HCT116 (cell line): Measurements from ENCODE around the gene IL17RE. TPM values are rescaled to one million over a fixed set of nuclear protein-coding genes. Genes with fewer than 3 reads are reported as not detected.

Source experiments
- ATAC-seq: fragments of 200-7000 bp; cut with Tn5 transposase; 2 replicates; pipeline ENCODE4 v1.9.1; 2020; ENCODE audit warnings: mild to moderate bottlenecking, moderate library complexity
- BruUV-seq: library from RNA; stranded (reverse); fragments of 400-500 nt; replicated peaks from 2 replicates; lab custom pipeline; 2021; lab: Mats Ljungman, UMichigan
- CTCF ChIA-PET: fragments of 300-600 bp; sonication (Branson Sonifier 250); formaldehyde crosslinking; loops from one replicate; lab custom pipeline; 2021; ENCODE audit warnings: antibody characterized with exemption; lab: Charles Lee
- POLR2A ChIA-PET: fragments of 300-600, 350-600 bp; sonication (Branson Sonifier 250); formaldehyde crosslinking; loops from one replicate; lab custom pipeline; 2021; ENCODE audit warnings: antibody characterized with exemption; lab: Charles Lee
- RAD21 ChIA-PET, 2 experiments: fragments of 300-600 bp; sonication (Branson Sonifier 250); formaldehyde crosslinking; loops; one replicate each; lab custom pipeline; 2023; ENCODE audit warnings: low total read pairs in 2 of 2; ENCODE audit not compliant: uncharacterized antibody in 2 of 2, unreplicated experiment in 2 of 2, low non-redundant PET in 1 of 2; lab: Charles Lee
- DNase-seq: peaks from one replicate; pipeline ENCODE4 v3.0.0-alpha.2; 2010; ENCODE audit warnings: low read depth, low spot score
- H2AFZ ChIP-seq: fragments of 200-600 bp; shearing (Covaris generic), sonication (generic); 2 replicates; pipeline ENCODE4 v1.6.1; 2017; ENCODE audit warnings: low read depth, mixed run types, mixed read lengths, antibody characterized with exemption, low read length; ENCODE audit not compliant: poor library complexity, severe bottlenecking
- H3K27ac ChIP-seq: 2 replicates; pipeline ENCODE4 v1.5.1; 2012; ENCODE audit warnings: low read depth, low read length
- H3K27me3 ChIP-seq: fragments of 200-600 bp; sonication (generic); 2 replicates; pipeline ENCODE4 v1.6.1; 2016; ENCODE audit warnings: mixed run types, low read length, mixed read lengths; ENCODE audit not compliant: insufficient read depth
- H3K36me3 ChIP-seq, 2 experiments: fragments of 200-500 bp in 1 of 2; fragments of 200-600 bp in 1 of 2; sonication (Bioruptor generic) in 1 of 2; sonication (generic) in 1 of 2; 2 replicates each; pipeline versions ENCODE4 v1.5.1 to v1.6.1; 2014 to 2016; ENCODE audit warnings: low read length in 2 of 2, inconsistent platforms in 1 of 2, mixed read lengths in 1 of 2, mixed run types in 1 of 2; ENCODE audit not compliant: insufficient read depth in 2 of 2, control insufficient read depth in 1 of 2
- H3K4me1 ChIP-seq, 2 experiments: fragments of 200-600 bp in 1 of 2; sonication (generic) in 1 of 2; 2 replicates each; pipeline versions ENCODE4 v1.5.1 to v1.6.1; 2012 to 2017; ENCODE audit warnings: low read length in 2 of 2, inconsistent platforms in 1 of 2, mild to moderate bottlenecking in 1 of 2, mixed read lengths in 1 of 2, mixed run types in 1 of 2, moderate library complexity in 1 of 2; ENCODE audit not compliant: insufficient read depth in 2 of 2, control insufficient read depth in 1 of 2
- H3K4me2 ChIP-seq: fragments of 200-600 bp; sonication (generic); 2 replicates; pipeline ENCODE4 v1.6.1; 2017; ENCODE audit warnings: mixed run types, low read length, mixed read lengths
- H3K4me3 ChIP-seq, 2 experiments: fragments of 200-600 bp in 1 of 2; sonication (generic) in 1 of 2; replicated peaks in 1 of 2; 2 replicates each; pipeline ENCODE4 v1.5.1; 2011 to 2016; ENCODE audit warnings: low read length in 2 of 2, control low read depth in 1 of 2, low read depth in 1 of 2, mild to moderate bottlenecking in 1 of 2, mixed read lengths in 1 of 2, mixed run types in 1 of 2
- H3K79me2 ChIP-seq: fragments of 200-600 bp; sonication (generic); 2 replicates; pipeline ENCODE4 v1.6.1; 2017; ENCODE audit warnings: mild to moderate bottlenecking, mixed run types, low read length, moderate library complexity, mixed read lengths; ENCODE audit not compliant: insufficient read depth
- H3K9ac ChIP-seq: fragments of 200-600 bp; sonication (generic); 2 replicates; pipeline ENCODE4 v1.6.1; 2016; ENCODE audit warnings: low read length, mixed read lengths
- H3K9me2 ChIP-seq: fragments of 200-600 bp; sonication (generic), shearing (Covaris generic); 2 replicates; pipeline ENCODE4 v1.6.1; 2017; ENCODE audit warnings: mixed run types, mild to moderate bottlenecking, moderate library complexity; ENCODE audit not compliant: insufficient read depth
- H3K9me3 ChIP-seq, 2 experiments: fragments of 200-500 bp in 1 of 2; fragments of 200-600 bp in 1 of 2; sonication (Bioruptor generic) in 1 of 2; sonication (generic) in 1 of 2; 2 replicates each; pipeline ENCODE4 v1.6.1; 2014 to 2017; ENCODE audit warnings: low read length in 2 of 2, mixed read lengths in 2 of 2, inconsistent platforms in 1 of 2, low read depth in 1 of 2, mild to moderate bottlenecking in 1 of 2, mixed run types in 1 of 2, moderate library complexity in 1 of 2; ENCODE audit not compliant: control insufficient read depth in 1 of 2, insufficient read depth in 1 of 2
- H4K20me1 ChIP-seq: fragments of 200-600 bp; sonication (generic), shearing (Covaris generic); 2 replicates; pipeline ENCODE4 v1.6.1; 2017; ENCODE audit warnings: mixed run types, mild to moderate bottlenecking, moderate library complexity; ENCODE audit not compliant: insufficient read depth
- CBX3 ChIP-seq: IDR thresholded peaks from 2 replicates; pipeline ENCODE4 v1.6.1; 2012; ENCODE audit warnings: low read depth
- CEBPB ChIP-seq: IDR thresholded peaks from 2 replicates; pipeline ENCODE4 v1.6.1; 2012; ENCODE audit warnings: low read depth
- EGR1 ChIP-seq: IDR thresholded peaks from 2 replicates; pipeline ENCODE4 v1.6.1; 2012; ENCODE audit warnings: low read depth
- ELF1 ChIP-seq: IDR thresholded peaks from 2 replicates; pipeline ENCODE4 v1.6.1; 2012; ENCODE audit warnings: low read depth, borderline replicate concordance
- EZH2 ChIP-seq: fragments of 200-600 bp; sonication (generic); IDR thresholded peaks from 2 replicates; pipeline ENCODE4 v1.6.1; 2017; ENCODE audit warnings: antibody characterized with exemption, mixed run types
- EZH2phosphoT487 ChIP-seq: fragments of 200-600 bp; IDR thresholded peaks from 2 replicates; pipeline ENCODE4 v1.6.1; 2018; ENCODE audit warnings: antibody characterized with exemption, borderline replicate concordance
- FOSL1 ChIP-seq: IDR thresholded peaks from 2 replicates; pipeline ENCODE4 v1.6.1; 2012; ENCODE audit warnings: low read depth
- JUND ChIP-seq: IDR thresholded peaks from 2 replicates; pipeline ENCODE4 v1.6.1; 2012
- POLR2A ChIP-seq: IDR thresholded peaks from 2 replicates; pipeline ENCODE4 v1.7.0; 2011; ENCODE audit warnings: borderline replicate concordance; ENCODE audit not compliant: insufficient read depth, insufficient read length; ENCODE audit errors: extremely low read depth
- POLR2AphosphoS5 ChIP-seq: IDR thresholded peaks from 2 replicates; pipeline ENCODE4 v1.6.1; 2011; ENCODE audit warnings: mild to moderate bottlenecking, low read depth, low read length, moderate library complexity
- SP1 ChIP-seq: IDR thresholded peaks from 2 replicates; pipeline ENCODE4 v1.6.1; 2012; ENCODE audit warnings: low read depth
- SRF ChIP-seq: IDR thresholded peaks from 2 replicates; pipeline ENCODE4 v1.6.1; 2012; ENCODE audit warnings: low read depth
- TCF7L2 ChIP-seq: IDR thresholded peaks from 2 replicates; pipeline ENCODE4 v1.7.0; 2011; ENCODE audit warnings: borderline replicate concordance, inconsistent platforms; ENCODE audit not compliant: insufficient read depth, insufficient read length; ENCODE audit errors: extremely low read depth
- YY1 ChIP-seq: IDR thresholded peaks from 2 replicates; pipeline ENCODE4 v1.6.1; 2011; ENCODE audit warnings: low read length, low read depth, moderate library complexity, mild to moderate bottlenecking; ENCODE audit not compliant: insufficient replicate concordance; ENCODE audit errors: extremely low read depth
- ZFX ChIP-seq: fragments of 450-650 bp; IDR thresholded peaks from 2 replicates; pipeline ENCODE4 v1.6.1; 2017
- ZNF274 ChIP-seq: fragments of 200-500 bp; sonication (Bioruptor generic); IDR thresholded peaks from 2 replicates; pipeline ENCODE4 v1.6.1; 2014; ENCODE audit warnings: mild to moderate bottlenecking, low read depth, low read length, inconsistent platforms
- intact Hi-C: fragments of 100-400 bp; cut with micrococcal nuclease; formaldehyde crosslinking; loops from 2 replicates; pipeline ENCODE4 v1.10.0; 2022
- total RNA-seq: library from RNA; stranded (reverse); gene quantifications from one replicate; pipeline ENCODE4 v1.2.1, GENCODE V29; 2021; ENCODE audit not compliant: unreplicated experiment
- TF ChIP-seq, protein P1 (sequence below): IDR thresholded peaks from 2 replicates; pipeline ENCODE4 v1.6.1; 2012
- TF ChIP-seq, protein P2 (sequence below): IDR thresholded peaks from 2 replicates; pipeline ENCODE4 v1.6.1; 2012
- TF ChIP-seq, protein P3 (sequence below): IDR thresholded peaks from 2 replicates; pipeline ENCODE4 v1.6.1; 2012; ENCODE audit warnings: low read depth
- TF ChIP-seq, protein P4 (sequence below), 3 experiments: fragments of 200-600 bp in 1 of 3; sonication (generic) in 1 of 3; IDR thresholded peaks in 2 of 3; conservative IDR thresholded peaks in 1 of 3; 2 replicates each; pipeline ENCODE4 v1.5.1; 2012 to 2017; ENCODE audit warnings: low read depth in 2 of 3, low read length in 2 of 3, antibody characterized with exemption in 1 of 3, borderline replicate concordance in 1 of 3, control low read depth in 1 of 3, mild to moderate bottlenecking in 1 of 3, mixed read lengths in 1 of 3, mixed run types in 1 of 3, moderate library complexity in 1 of 3; ENCODE audit not compliant: insufficient read depth in 1 of 3

Gene IL17RE
- total RNA-seq, 1 experiment from 2014 or later = 14.3 TPM

DNA sequence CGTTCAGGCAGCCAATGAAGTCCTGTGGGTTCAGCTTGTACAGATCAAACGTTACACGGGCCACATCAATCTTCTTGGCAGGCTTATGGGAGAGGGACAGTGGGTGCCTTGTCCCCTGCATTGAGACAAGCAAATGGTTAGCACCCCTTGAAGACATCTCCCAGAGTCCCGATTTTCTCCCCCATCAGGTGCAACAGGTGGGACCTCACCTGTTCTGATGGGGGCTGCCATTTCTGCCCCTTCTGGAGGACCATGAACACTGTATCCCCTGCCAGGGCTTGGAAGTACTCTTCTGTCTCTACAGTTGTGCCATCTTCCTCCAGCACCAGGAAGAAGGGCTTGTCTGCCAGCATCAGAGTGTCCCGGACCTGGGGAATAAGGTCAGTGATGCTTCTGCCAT is 32.7 kb upstream of the IL17RE start:
- RAD21 ChIA-PET = no interaction called here
- Histone ChIP-seq H3K36me3 (no peaks in the 10 kb centered on the region), H4K20me1 (no peaks in the 10 kb centered on the region), H3K4me1 (peaks cover 0 to 20% of the 10 kb centered on the region in 2 experiments; a peak in 2 of 4 replicates), H3K79me2 (no peaks in the 10 kb centered on the region), H3K9me2 (no peaks in the 10 kb centered on the region), H2AFZ (no peak overlapping the region), H3K27ac (no peak overlapping the region), H3K4me3 (no peak overlapping the region), H3K27me3 (no peaks in the 10 kb centered on the region), H3K9ac (no peak overlapping the region), H3K9me3 (no peaks in the 10 kb centered on the region), H3K4me2 (no peak overlapping the region)
- BruUV-seq = no TSS peak
- TF ChIP-seq, protein P1, sequence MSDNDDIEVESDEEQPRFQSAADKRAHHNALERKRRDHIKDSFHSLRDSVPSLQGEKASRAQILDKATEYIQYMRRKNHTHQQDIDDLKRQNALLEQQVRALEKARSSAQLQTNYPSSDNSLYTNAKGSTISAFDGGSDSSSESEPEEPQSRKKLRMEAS = no peak
- TF ChIP-seq, protein P2, sequence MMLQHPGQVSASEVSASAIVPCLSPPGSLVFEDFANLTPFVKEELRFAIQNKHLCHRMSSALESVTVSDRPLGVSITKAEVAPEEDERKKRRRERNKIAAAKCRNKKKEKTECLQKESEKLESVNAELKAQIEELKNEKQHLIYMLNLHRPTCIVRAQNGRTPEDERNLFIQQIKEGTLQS = no peak
- TF ChIP-seq YY1 (no peak), ZNF274 (no peak), ZFX (no peak), JUND (no peak), CBX3 (no peak), ELF1 (no peak), EGR1 (no peak), FOSL1 (no peak), CEBPB (no peak), POLR2AphosphoS5 (no peak), EZH2 (no peak), SRF (no peak), TCF7L2 (no peak), EZH2phosphoT487 (no peak), POLR2A (no peak), SP1 (no peak)
- TF ChIP-seq, protein P3, sequence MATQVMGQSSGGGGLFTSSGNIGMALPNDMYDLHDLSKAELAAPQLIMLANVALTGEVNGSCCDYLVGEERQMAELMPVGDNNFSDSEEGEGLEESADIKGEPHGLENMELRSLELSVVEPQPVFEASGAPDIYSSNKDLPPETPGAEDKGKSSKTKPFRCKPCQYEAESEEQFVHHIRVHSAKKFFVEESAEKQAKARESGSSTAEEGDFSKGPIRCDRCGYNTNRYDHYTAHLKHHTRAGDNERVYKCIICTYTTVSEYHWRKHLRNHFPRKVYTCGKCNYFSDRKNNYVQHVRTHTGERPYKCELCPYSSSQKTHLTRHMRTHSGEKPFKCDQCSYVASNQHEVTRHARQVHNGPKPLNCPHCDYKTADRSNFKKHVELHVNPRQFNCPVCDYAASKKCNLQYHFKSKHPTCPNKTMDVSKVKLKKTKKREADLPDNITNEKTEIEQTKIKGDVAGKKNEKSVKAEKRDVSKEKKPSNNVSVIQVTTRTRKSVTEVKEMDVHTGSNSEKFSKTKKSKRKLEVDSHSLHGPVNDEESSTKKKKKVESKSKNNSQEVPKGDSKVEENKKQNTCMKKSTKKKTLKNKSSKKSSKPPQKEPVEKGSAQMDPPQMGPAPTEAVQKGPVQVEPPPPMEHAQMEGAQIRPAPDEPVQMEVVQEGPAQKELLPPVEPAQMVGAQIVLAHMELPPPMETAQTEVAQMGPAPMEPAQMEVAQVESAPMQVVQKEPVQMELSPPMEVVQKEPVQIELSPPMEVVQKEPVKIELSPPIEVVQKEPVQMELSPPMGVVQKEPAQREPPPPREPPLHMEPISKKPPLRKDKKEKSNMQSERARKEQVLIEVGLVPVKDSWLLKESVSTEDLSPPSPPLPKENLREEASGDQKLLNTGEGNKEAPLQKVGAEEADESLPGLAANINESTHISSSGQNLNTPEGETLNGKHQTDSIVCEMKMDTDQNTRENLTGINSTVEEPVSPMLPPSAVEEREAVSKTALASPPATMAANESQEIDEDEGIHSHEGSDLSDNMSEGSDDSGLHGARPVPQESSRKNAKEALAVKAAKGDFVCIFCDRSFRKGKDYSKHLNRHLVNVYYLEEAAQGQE = no peak
- TF ChIP-seq, protein P4, sequence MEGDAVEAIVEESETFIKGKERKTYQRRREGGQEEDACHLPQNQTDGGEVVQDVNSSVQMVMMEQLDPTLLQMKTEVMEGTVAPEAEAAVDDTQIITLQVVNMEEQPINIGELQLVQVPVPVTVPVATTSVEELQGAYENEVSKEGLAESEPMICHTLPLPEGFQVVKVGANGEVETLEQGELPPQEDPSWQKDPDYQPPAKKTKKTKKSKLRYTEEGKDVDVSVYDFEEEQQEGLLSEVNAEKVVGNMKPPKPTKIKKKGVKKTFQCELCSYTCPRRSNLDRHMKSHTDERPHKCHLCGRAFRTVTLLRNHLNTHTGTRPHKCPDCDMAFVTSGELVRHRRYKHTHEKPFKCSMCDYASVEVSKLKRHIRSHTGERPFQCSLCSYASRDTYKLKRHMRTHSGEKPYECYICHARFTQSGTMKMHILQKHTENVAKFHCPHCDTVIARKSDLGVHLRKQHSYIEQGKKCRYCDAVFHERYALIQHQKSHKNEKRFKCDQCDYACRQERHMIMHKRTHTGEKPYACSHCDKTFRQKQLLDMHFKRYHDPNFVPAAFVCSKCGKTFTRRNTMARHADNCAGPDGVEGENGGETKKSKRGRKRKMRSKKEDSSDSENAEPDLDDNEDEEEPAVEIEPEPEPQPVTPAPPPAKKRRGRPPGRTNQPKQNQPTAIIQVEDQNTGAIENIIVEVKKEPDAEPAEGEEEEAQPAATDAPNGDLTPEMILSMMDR (IDR thresholded peaks at IDR 0.05 in 2 of 3, conservative IDR thresholded peaks at IDR 0.05 in 1 of 3; ENCODE audit: borderline replicate concordance in 1 of 3, insufficient read depth in 1 of 3, low read depth in 2 of 3, low read length in 2 of 3) = no peak
- CTCF ChIA-PET = no interaction called here
- ATAC-seq (no peak), DNase-seq (no peak)
- intact Hi-C loops = no loop called here
- POLR2A ChIA-PET = no interaction called here
